ENCODE data around the gene TMCO5A.

DNA sequence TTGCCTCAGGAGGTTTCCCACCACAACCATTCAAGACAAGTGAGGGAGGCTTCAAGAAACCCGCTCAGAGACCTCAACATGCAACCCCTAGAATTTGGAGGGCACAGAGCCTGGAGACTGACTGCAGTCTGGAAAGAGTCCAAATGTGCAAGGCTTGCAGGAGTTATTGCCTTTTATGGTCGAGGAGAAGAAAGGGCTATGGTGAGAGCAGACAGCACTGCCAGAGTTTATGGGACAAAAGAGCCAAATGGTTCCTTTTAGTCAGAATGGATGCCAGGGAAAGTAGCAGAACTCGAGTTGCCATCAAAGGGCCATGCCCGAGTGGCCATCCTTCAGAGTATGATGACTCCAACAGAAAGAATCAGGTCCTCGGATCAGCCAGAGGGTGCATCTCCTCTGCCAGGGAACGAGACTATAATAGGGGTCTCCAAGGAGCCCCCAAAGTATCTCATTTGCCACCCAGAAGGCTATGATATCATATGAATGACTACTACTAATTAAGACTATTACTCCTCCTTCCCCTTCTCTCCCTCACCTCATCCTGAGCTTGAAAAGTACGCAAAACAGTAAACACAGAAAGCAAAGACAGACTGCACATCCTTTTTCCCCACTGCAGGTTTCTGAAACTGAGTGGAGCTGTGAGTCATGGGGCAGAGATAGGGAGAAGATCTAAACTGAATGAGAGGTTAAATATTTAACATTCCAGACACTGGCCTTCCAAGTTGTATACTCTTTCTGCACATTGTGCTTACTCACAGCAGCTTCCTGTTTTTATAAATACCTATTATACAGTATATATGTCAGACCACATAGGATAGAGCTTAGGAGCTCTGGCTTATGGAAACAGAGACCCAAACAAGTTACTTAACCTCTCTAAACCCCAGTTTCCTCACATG lies 33.9 kb upstream of the TMCO5A start:
- TF ChIP-seq, protein P1, sequence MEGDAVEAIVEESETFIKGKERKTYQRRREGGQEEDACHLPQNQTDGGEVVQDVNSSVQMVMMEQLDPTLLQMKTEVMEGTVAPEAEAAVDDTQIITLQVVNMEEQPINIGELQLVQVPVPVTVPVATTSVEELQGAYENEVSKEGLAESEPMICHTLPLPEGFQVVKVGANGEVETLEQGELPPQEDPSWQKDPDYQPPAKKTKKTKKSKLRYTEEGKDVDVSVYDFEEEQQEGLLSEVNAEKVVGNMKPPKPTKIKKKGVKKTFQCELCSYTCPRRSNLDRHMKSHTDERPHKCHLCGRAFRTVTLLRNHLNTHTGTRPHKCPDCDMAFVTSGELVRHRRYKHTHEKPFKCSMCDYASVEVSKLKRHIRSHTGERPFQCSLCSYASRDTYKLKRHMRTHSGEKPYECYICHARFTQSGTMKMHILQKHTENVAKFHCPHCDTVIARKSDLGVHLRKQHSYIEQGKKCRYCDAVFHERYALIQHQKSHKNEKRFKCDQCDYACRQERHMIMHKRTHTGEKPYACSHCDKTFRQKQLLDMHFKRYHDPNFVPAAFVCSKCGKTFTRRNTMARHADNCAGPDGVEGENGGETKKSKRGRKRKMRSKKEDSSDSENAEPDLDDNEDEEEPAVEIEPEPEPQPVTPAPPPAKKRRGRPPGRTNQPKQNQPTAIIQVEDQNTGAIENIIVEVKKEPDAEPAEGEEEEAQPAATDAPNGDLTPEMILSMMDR (IDR thresholded peaks at IDR 0.05) = no peak
- TF ChIP-seq POLR2A (IDR thresholded peaks at IDR 0.05) = no peak

Measured in Peyer's patch (tissue), 4 donors.